ENCODE results near the gene ZNF783.

DNA sequence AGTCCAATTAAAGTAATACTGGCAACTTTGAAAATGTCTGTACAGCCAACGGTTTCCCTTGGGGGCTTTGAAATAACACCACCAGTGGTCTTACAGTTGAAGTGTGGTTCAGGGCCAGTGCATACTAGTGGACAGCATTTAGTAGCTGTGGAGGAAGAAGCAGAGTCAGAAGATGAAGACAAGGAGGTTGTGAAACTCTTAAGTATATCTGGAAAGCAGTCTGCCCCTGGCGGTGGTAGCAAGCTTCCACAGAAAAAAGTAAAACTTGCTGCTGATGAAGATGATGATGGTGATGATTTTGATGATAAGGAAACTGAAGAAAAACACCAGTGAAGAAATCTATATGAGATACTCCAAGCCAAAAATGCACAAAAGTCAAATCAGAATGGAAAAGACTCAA lies 72.2 kb downstream of the ZNF783 start:
- TF ChIP-seq CTCF (IDR thresholded peaks at IDR 0.05): no peak
- no peak for TF ChIP-seq POLR2A (IDR thresholded peaks at IDR 0.05)
